A549 (cell line): ENCODE data around the gene PPP2R5C.

Source experiments
- CHD4 ChIP-seq: fragments of 200-600 bp; sonication (generic); IDR thresholded peaks from 2 replicates; pipeline ENCODE4 v1.6.1; 2016; ENCODE audit warnings: antibody characterized with exemption, mild to moderate bottlenecking, borderline replicate concordance
- HEYL ChIP-seq: fragments of 250-450 bp; sonication (Bioruptor Pico); IDR thresholded peaks from 2 replicates; pipeline ENCODE4 v1.8.0; 2021; ENCODE audit warnings: mild to moderate bottlenecking, moderate library complexity
- NR3C1 ChIP-seq: fragments of >200 bp; sonication (Bioruptor Twin); formaldehyde crosslinking; IDR thresholded peaks from 3 replicates; pipeline ENCODE4 v1.6.1; 2017
- RCOR1 ChIP-seq: fragments of 150-350 bp; IDR thresholded peaks from 2 replicates; pipeline ENCODE4 v1.6.1; 2014; ENCODE audit warnings: antibody characterized with exemption, low read length, low read depth

GRCh38 chr14:101965770-101966722 is 204.5 kb downstream of the PPP2R5C start:
- TF ChIP-seq CHD4 (no peak), RCOR1 (no peak), NR3C1 (no peak), HEYL (CRISPR knock-in tag) (no peak)
